NCI-H1417 (cell line): Measurements from ENCODE around the gene PLOD2.
A peak's percentile ranks its signal among the peaks of the same experiment; 100 is the strongest.

Experiments
- DNase-seq, 3 experiments: peaks; one replicate each; lab custom pipeline; 2025; lab: John Stamatoyannopoulos, UW

PLOD2 gene

GRCh38 chr3:146160964-146161662, at the start of gene PLOD2:
PLOD2 (minus strand) TSS chr3:146161184; CDS start chr3:146160989, 195 bp downstream.
- DNase-seq: peak; percentile 29 to 89 (median 88)

- no peak for DNase-seq
Observed at GRCh38 chr3:146209371-146209770, 48.4 kb upstream of the PLOD2 start.

GRCh38 chr3:146203776-146204175, 42.8 kb upstream of the PLOD2 start:
- no peak for DNase-seq

DNA sequence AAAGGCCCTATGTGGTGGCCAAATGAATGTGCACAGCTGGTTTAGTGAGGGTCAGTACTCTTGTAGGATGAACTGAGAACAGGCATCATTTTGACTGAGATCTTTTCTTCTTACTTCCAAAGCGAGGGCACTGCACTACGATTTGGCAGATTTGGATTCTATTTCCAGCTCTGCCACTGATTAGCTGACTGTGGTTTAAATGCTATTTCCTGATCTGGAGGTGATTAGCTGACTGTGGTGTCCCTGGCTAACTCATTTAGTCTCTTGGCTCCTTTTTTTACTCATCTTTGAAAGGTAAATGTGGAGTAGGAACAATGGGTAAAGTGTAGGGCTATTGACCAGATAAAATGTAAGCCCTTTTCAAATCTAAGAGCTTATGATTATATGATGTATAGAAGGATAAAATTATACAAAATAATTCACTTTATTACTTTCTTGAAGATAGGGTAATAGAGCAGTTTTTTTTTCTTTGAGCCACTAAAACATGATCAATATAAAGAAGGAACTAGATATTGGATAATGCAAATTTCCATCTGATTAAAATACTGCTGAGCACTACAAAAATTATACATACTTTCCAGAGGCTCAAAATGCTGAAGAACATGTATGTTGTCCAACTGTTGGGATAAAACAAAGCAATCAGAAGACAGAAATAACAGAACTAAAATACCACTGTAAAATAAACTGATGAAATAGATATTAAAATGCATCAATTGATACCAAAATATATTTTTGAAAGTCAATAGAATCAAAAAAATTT, 39.7 kb upstream of the PLOD2 start:
- no peak for DNase-seq

GRCh38 chr3:146199762-146200161, 38.8 kb upstream of the PLOD2 start:
- no peak for DNase-seq

DNA sequence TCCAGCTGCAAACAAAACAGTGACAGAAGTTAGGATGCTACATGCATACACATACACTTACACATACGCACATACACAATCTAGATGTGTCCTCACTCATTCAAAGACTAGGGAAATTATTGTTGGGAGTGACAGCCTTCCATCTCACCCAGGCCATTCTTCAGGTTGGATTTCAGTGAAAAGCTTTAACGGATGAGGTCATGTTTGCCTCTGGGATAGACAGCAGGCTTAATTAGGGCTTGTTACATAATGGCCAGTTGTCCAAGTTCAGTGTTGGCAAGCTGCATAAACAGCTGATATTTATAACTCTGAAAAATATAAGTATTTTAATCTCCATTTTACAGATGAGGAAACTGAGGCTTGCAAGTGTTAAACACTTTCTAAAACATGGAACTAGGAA, 35.8 kb upstream of the PLOD2 start:
- no peak for DNase-seq

GRCh38 chr3:146195605-146196004, 34.6 kb upstream of the PLOD2 start:
- DNase-seq: no peak

DNA sequence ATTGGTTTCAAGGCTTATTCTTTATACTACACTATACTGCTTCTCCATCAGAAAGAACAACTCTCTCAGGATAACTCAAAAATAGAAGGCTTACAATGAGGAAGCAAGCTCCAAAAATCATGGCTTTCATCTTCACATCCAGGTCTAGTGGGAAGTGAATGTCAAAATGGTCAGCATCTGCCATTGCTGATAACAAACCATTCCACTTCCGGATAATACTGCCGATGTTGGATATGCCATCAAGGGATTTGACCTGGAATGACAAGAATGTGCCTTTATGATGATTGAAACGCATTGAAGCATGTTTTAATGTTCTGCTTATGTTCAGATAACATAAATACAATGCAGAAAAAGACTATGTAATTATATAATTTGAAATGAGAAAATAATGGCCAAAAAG, 34.0 kb upstream of the PLOD2 start:
- DNase-seq: no peak

GRCh38 chr3:146191051-146191450, 30.1 kb upstream of the PLOD2 start:
- DNase-seq: no peak

DNA sequence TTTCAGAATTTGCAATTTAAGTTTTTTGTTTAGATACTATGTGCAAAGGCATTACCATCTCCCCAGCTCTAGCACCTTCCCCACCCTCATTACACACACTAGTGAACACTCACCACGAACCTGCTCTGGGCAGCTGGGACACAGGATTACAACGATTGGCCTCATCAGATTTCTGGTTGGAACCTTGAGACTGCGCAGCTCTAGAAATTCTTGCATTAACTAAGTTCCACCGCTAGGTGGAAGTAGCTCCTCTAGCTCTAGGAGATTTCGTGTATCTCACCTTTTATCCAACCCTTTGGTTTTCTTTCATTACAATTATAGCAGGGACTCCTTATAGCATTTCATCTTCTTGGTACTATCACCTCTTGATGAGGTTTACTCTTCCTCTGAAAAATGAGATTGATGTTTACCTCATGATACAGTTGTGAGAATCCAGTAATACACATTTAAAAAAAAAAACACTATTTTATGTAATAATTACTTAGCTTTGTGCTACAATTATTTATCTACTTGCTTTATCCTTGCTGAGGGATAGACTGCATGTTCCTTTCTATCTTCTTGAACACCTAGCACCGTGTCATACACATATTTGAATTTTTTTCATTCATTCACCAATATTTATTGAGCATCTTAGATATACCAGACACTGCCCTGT, 28.7 kb upstream of the PLOD2 start:
- peak; percentile 20 to 77 (median 40) for DNase-seq

DNA sequence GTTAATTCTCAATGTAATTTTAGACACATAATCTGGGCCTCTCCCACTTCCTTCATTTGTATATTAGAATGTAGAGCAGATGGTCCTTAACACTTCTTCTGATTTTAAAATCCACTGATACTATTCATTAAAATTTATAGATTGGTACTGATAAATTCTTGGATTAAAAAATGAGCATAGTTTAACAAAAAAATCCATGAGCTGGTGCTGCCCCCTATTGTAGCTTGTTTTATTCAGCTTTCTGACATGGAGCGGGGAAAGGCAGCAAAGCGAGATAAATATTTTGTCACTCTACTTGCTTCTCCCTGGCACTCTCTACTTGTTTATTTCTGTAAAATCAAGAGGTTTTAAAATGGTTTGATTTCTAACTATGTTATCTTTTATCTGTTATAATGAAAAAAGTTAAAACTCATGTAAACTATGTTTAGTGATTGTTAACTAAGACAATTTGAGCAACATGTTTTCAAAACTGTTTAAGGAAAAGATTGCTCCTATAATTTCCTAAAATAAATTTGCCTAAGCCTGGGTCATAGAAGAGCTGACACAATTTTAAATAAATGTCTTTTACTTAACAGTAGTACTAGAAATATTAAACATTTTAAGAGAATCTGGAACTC, 26.5 kb upstream of the PLOD2 start:
- peak in 2 of 3 experiments; percentile 15 to 54 for DNase-seq

- no peak for DNase-seq
Observed at GRCh38 chr3:146184241-146185015, 23.4 kb upstream of the PLOD2 start.

DNA sequence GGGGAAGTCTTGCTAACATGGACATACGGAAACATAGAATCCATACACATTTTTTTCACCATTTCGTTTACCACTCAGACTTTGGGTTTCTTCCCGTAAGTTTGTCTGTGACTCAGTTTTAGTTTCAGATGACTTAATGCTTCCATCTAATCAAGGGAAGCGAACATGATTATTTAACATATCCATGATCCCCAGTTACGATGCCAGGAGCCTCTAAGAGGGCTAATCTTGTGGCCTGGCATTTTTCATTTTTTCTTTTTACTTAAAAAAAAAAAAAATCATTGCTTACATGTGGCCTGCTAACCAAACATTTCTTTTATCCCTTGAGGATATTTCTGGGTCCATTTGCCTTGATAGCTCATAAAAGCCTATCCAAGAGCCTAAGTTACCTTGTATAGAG, 20.2 kb upstream of the PLOD2 start:
- no peak for DNase-seq

GRCh38 chr3:146180376-146180775, 19.4 kb upstream of the PLOD2 start:
- no peak for DNase-seq

DNA sequence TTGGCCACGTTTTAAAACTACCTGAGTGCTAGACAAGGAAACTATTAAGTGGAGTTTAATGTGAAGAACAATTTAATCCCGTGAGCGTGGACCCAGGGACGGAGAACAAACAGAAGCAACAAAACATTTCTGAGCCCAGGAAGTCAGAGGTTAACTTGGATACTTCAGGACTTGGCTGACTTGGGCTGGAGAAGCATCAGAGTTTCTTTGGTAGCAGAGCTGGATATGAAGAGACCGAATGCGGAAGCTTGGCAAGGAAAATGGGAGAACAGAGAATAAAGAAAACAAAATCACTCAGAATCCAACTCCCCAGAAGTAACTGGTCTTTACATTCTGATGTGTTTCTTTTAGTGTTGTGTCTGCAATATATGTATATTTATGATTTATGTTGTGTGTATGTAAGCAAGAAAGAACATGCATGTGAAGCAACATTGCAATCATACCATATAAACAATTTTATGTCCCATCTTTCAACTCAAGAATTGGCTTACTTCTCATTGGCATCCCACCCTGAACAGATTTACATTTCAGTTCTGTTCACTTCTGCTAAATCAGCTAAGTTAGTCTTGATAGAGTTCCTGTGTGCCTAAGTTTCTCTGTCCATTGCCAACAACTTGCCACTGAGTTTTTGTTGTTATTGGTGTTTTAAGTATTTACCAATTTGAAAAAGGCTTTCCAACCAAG, 17.2 kb upstream of the PLOD2 start:
- no peak for DNase-seq

GRCh38 chr3:146177519-146177918, 16.5 kb upstream of the PLOD2 start:
- DNase-seq: no peak

DNA sequence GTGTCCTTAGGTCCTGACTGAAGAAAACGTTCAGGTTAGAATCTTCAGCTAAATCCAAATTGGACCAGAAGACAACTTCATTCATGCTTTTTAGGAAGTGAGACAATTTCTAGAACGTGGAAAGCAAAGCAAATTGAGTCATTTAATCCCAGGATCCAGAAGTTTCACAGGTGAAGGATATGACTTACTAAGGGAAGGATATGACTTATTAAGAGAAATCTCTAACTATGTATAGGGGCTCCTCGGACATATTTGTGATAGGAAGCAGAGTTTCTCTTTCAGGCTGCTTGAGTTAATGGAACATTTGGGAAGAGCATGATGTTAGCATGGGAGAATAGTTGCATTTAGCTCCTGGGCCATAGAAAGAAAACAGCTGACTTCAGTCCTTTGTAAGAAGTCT, 16.1 kb upstream of the PLOD2 start:
- no peak for DNase-seq

- no peak for DNase-seq
Observed at GRCh38 chr3:146172586-146172985, 11.6 kb upstream of the PLOD2 start.

- no peak for DNase-seq
Observed at GRCh38 chr3:146170591-146170990, 9.6 kb upstream of the PLOD2 start.

DNA sequence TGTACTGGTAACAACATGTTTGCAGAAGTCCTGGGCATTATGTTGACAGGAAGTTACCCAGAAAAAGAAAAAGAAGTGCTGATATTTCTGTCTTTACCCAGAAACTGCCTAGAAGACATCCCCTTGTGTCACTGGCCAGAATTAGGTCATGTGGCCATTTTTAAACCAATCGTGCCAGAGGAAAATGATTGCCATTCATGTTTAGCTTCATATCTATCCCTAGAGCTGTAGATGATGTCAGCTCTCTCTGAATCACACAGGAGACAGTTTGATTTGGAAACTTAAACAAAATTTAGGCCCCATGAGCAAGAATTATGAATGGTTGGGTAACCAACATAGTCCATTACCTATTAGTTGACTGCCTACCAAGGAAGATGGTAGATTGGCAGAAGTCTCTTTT, 8.9 kb upstream of the PLOD2 start:
- DNase-seq: no peak

DNA sequence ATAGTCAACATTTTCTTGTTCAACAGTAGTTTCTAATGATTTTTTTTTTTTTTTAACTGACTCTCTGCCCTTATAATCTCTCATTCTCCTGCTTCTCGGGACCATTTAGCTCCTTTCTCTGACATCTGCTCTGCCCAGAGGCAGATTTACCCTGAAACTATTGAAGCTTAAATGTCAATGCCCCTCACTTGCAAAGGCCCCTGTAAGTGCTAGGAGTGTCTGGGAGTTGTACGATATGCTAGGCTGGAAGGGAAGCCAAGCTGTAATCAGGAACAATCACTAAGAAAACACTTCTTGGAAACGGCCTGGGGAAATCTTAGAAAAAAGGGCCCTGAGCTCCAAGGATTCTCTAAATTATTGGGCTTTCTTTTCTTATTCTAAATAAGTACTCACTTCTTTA, 5.8 kb upstream of the PLOD2 start:
- no peak for DNase-seq
